Hepatic stellate cell (primary cell): ENCODE results near the gene ZNF521.
"Not testable (repeated sequence)": the region's sequence is repeated elsewhere in the genome, so short reads cannot be mapped to it uniquely, and the experiment has no call there.

ENCODE experiments used
- DNase-seq: peaks from one replicate; pipeline ENCODE4 v3.0.0; 2011; ENCODE audit warnings: low spot score

ZNF521 gene

GRCh38 chr18:25289001-25289631 is 62.9 kb downstream of the ZNF521 start:
- peak; percentile 59 for DNase-seq

- DNase-seq = no peak
These were observed 63.5 kb downstream of the ZNF521 start for GRCh38 chr18:25288340-25288938.

- DNase-seq = no peak
These were observed 64.9 kb downstream of the ZNF521 start for GRCh38 chr18:25287106-25287505.

DNA sequence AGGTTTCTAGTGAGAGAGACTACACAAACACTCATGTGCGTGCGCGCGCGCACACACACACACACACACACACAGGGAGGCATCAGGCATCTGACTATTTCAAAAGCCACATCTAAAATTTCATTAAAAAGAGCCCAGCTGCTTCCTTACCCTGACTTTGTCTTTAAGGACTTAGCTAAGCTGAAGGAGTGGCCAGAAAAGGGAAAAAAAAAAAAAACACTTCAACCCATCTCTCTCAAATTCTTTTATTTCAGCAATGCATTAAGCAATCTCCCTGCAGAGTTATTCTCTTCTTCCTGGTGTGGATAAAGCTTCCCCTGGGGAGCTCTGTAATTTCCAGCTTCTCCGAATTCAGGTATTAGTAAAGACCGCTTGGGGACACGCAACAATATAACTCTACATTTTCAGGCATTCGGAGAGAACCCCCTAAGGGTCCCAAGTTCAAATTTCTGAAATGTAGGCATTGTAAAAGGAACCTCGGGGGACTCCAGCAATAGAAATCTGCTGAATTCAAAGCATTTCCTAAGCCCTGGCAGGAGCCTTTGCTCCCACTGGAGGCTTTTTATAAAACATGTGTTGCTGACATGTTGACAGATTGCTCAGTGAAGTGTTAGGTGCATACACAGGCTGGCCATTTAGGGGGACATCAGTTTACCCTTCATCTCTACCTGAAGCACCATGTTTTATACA is 67.0 kb downstream of the ZNF521 start:
- DNase-seq = no peak

DNA sequence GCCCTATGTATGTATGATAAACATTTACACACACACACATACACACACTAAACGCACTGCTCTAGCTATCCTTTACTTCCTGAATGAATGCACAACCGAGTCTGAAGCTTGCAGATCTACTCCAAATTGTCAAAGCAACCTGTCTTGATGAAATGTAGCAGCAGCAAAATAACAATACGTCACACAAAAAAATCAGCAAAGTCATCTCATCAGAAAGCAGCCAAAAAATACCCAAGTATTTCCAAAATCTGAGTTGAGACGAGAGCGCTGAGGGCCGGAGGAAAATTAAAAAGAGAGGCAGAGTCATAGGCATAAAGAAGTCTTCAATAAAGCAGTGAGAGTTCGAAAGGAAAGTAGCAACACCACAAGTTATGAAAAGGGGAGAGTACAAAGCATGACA is 67.7 kb downstream of the ZNF521 start:
- no peak for DNase-seq

- DNase-seq = no peak
These were observed 68.2 kb downstream of the ZNF521 start for GRCh38 chr18:25283781-25284180.

DNA sequence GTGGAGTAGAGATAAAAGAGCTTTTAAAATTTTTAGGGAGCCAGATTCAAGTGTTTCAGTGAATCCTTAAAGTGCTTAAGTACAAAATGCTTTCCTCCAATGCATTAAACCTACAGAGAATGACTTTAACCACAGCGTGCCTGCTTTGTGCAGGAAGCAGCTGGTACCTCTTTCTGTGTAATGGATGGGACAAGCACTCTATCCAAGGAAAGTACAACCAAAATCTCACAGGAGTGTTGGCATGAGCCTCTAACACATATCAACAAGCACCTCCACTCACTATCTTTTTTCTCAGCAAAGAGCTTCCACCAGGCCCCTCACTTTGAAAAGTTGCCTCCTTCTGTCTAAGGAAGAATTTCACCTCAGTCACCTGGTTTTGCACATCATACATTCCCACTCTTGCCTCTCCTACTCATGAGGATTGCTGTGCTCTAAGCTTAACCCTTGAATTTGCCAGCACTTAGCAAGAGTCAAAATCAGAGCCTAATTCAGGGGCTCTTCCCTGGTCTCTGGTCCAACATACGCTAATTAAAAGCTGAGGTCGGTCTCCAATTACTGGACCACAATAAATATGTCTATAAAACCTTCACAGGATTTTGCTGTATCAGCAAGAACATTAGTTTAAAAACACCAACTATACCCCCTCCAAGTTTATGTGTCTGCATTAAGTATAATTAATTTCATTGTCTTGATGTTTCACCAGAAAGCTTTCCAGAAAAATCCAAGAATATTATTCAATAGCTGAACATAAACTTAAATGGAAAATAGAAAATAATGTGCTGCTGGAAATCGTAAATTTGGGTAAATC is 68.9 kb downstream of the ZNF521 start:
- no peak for DNase-seq

DNA sequence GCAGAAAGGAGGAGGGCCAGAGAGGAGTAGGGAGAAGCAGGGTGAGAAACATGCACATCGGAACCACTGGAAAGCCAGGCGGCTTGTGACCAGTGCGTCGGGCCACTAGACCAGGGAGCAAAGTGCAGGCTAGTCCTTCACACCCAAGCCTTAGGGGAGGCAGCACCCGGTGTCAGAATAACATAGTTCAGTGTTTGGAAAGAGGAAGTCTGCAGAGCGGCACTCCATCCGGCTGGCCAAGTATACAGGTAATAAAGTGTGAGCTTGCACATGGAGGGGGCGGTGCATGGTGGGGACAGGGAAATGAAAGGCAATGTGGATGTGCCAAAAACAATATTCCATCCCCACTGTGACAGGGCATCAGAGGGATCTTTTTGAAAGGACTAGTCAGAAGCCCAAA is 69.7 kb downstream of the ZNF521 start:
- no peak for DNase-seq

GRCh38 chr18:25281556-25281955 is 70.4 kb downstream of the ZNF521 start:
- DNase-seq = no peak

GRCh38 chr18:25279961-25280360 is 72.0 kb downstream of the ZNF521 start:
- DNase-seq = no peak

GRCh38 chr18:25279556-25279955 is 72.4 kb downstream of the ZNF521 start:
- no peak for DNase-seq

GRCh38 chr18:25279133-25279532 is 72.8 kb downstream of the ZNF521 start:
- peak; percentile 12 for DNase-seq

DNA sequence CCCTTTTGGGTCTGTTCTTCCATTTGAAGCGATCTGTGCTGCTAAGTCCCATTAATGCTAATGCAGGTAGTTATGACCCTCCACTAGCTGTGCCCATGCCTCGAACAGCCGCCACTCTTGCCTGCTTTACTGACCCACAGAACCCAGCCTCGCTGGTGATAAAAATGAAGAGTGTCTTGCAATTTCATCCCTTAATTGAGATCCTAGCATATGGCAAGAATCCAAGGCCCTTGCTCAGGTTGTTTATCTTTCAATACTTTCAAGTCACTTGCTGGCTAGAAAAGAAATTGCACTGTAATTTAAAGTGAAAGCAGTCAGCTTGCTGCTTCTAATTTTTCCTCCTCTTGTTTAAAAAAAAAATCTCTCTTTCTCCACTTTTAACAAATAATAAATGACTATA is 73.6 kb downstream of the ZNF521 start:
- DNase-seq = no peak

DNA sequence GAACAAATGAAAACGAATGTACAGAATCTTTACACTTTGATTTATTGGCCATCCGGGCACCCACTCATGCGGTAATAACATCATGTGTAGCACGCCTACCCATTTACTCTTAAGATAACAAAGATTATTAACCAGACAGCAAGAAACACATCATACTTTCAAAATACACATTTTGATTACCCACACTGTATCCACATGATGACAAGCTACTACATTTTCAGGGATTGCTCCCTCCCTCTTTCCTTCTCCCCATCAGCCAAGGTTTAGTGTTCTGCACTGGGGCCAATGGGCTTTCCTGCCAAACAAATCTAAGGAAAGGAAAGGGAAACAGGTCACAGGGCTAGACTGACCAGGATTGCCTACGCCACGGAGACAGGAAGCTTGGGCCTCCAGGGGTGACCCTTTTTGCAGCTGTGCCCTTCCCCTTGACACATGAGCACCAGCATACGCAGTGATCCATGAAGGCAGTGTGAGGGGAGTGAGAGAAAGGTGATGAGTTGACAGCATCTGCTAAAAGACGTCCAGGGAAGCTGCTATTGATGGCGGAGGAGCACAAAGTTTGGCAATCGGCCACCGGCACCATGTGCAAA is 76.5 kb downstream of the ZNF521 start:
- DNase-seq = no peak

- no peak for DNase-seq
These were observed 77.0 kb downstream of the ZNF521 start for GRCh38 chr18:25274926-25275325.

- not testable (repeated sequence) for DNase-seq
These were observed 84.9 kb downstream of the ZNF521 start for GRCh38 chr18:25266931-25267527.

GRCh38 chr18:25262920-25263319 is 89.0 kb downstream of the ZNF521 start:
- no peak for DNase-seq

DNA sequence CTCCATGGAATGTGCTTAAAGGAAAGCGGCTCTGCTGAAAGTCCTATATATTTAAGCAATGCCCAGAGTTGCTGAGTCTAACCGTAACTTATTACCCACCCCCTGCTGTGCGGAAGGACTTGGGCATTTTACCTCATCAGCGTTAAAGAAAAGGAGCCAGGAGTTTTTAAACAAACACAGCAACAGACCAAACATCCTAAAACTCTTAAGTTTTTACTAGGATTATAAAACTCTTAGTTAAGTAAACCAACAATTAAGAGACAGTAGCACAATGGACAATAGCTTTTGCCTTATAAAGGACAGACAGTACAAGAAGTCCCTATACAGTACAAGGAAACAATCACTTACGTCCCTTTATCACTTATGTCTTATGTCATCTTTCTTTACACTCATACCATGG is 90.2 kb downstream of the ZNF521 start:
- DNase-seq = no peak

DNA sequence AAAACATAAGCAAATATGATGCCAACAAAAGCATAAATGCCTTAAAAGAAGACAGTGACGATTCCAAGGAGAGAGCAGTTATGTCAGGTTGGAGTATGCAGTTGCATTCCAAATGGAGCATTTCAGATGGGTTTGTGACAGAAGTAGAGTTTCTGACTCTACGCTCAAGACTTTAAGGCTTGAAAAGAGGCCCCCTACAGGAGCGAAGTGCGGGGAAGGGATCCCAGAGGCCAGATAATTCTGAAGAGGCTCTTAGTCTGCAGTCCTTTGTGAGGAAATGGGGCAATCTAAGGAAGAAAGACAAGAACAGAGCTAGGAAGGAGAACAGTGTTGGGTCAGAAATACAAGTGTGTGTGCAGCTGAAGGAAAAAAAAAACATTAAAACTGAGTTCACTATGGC is 95.5 kb downstream of the ZNF521 start:
- DNase-seq = no peak

DNA sequence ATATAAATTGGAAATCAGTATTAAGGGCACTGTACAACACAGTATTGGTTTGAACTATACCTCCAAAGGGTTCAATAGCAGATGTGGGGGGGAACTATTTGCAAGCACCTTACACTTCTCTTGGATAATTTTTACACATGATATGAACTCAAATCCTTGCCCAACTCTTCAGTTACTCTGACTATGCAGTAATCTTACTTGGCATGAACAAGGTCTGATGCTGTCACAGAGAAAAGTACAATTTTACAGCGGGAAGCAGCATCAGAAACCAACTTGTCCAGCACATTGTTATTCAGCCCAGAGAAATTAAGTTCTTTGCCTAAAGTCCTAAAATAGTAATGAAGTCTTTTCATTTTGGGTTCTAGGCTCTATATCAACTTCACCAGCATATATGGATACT is 98.2 kb downstream of the ZNF521 start:
- no peak for DNase-seq

DNA sequence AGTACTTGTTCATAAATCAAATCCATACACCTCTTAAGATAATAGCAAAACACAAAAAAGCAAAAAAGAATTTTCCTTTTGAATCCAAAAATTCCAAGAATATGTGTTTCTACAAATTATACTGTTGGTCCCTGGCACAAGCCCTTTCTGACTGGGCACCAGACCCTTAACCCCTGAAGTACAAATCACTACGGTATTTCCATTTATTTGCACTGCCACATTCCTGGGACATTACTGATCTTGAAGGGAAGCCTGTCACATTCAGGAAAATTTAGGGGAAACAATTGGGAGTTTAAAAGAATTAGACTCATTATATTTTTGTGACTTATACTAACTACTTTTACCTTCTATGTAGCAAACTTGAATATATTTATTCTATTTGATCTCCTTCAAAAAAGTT is 98.8 kb downstream of the ZNF521 start:
- DNase-seq = no peak

- no peak for DNase-seq
These were observed 100.9 kb downstream of the ZNF521 start for GRCh38 chr18:25251068-25251467.
